Heart left ventricle (tissue), 13 donors: ENCODE results near the gene TIMM29.

Experiments used
- POLR2A ChIP-seq, 2 donors: fragments of 450-650 bp; IDR thresholded peaks; one replicate each; pipeline ENCODE4 v1.6.1; 2017; ENCODE audit warnings: antibody characterized with exemption in 2 of 2, mild to moderate bottlenecking in 2 of 2, moderate library complexity in 2 of 2
- TF ChIP-seq, protein P1 (sequence below), 12 donors: fragments of 200-600 bp; sonication (generic) in 4 of 12; IDR thresholded peaks; one replicate each; pipeline versions ENCODE4 v1.5.0 to v1.8.0; 2018 to 2022; ENCODE audit warnings: antibody characterized with exemption in 12 of 12, mild to moderate bottlenecking in 5 of 12
- donor health status: ischemic (EF 13 %, LVEDD 7.1; RV severe dilation, severe dysfunction).
- donor health status: DM: no; HTN: yes; CAD: no.
- donor health status: DM: no; HTN: no; CAD: no.
- donor health status: ischemic (EF 25% LVEDD 6.9; RV normal size, moderate dysfunction).
- donor health status: ischemic (EF 25% LVEDD 5.7; RV mildly dilated, moderate dysfunction).
- donor health status: ischemic (EF 35%, LVEDD 5.7; RV mildly dilated, moderate dysfunction).
- donor health status: nonischemic (EF 11% LVEDD 7.7; RV severe dilation, severe dysfunction).
- donor health status: DM: yes; HTN: yes; CAD: no.
- donor health status: PGD.
- donor health status: ischemic (EF 29% LVEDD 5.4; RV normal size, mild dysfunction).
- donor health status: nonischemic (EF 23%, LVEDD 6.1; RV moderate dilation, normal function).

DNA sequence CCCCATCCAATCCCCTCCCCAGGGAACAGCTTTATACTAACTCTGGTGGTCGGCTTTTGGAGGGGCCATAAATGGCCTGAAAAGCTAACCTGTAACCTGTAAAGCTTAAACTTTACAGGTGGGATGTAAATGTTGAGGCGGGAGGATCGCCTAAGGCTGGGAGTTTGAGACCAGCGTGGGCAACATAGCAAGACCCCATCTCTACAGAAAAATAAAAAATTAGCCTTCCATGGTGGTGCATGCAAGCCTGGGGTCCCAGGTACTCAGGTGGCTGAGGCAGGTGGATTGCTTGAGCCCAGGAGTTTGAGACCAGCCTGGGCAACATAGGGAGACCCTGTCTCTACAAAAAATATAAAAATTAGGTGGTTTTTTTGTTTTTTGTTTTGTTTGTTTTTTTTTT lies 38.7 kb upstream of the TIMM29 start:
- TF ChIP-seq, protein P1, sequence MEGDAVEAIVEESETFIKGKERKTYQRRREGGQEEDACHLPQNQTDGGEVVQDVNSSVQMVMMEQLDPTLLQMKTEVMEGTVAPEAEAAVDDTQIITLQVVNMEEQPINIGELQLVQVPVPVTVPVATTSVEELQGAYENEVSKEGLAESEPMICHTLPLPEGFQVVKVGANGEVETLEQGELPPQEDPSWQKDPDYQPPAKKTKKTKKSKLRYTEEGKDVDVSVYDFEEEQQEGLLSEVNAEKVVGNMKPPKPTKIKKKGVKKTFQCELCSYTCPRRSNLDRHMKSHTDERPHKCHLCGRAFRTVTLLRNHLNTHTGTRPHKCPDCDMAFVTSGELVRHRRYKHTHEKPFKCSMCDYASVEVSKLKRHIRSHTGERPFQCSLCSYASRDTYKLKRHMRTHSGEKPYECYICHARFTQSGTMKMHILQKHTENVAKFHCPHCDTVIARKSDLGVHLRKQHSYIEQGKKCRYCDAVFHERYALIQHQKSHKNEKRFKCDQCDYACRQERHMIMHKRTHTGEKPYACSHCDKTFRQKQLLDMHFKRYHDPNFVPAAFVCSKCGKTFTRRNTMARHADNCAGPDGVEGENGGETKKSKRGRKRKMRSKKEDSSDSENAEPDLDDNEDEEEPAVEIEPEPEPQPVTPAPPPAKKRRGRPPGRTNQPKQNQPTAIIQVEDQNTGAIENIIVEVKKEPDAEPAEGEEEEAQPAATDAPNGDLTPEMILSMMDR (IDR thresholded peaks at IDR 0.05): no peak
- TF ChIP-seq POLR2A (IDR thresholded peaks at IDR 0.05): no peak
